IMR-90 (cell line): ENCODE measurements around the gene ITGA6. TPM values are rescaled to one million over a fixed set of nuclear protein-coding genes. Genes with fewer than 3 reads are reported as not detected.

Source experiments
- ATAC-seq: fragments of 200-7000 bp; cut with Tn5 transposase; 2 replicates; pipeline ENCODE4 v1.9.1; 2020; ENCODE audit warnings: low read depth, mild to moderate bottlenecking, moderate library complexity
- BruUV-seq: library from RNA; stranded (reverse); fragments of 400-500 nt; replicated peaks from 2 replicates; lab custom pipeline; 2021; lab: Mats Ljungman, UMichigan
- CTCF ChIA-PET: fragments of 300-600 bp; formaldehyde crosslinking; extraction: SDS; loops from one replicate; lab custom pipeline; 2021; ENCODE audit warnings: antibody characterized with exemption; lab: Yijun Ruan, JAX
- POLR2A ChIA-PET: fragments of 300-600 bp; sonication (Branson Sonifier 250); formaldehyde crosslinking; loops from one replicate; lab custom pipeline; 2022; ENCODE audit warnings: antibody characterized with exemption; ENCODE audit not compliant: unreplicated experiment; lab: Charles Lee
- DNase-seq: peaks from one replicate; pipeline ENCODE4 v3.0.0; 2013
- H2AFZ ChIP-seq: replicated peaks from 2 replicates; pipeline ENCODE3; 2013; ENCODE audit warnings: low read length, mild to moderate bottlenecking; ENCODE audit not compliant: poor library complexity
- H2AK5ac ChIP-seq: 2 replicates; pipeline ENCODE4 v1.6.1; 2013; ENCODE audit warnings: low read depth, low read length, inconsistent platforms
- H2AK9ac ChIP-seq: replicated peaks from 2 replicates; pipeline ENCODE3; 2013; ENCODE audit warnings: mild to moderate bottlenecking, low read depth, low read length, moderate library complexity; ENCODE audit not compliant: poor library complexity
- H2BK120ac ChIP-seq: 2 replicates; pipeline ENCODE4 v1.6.1; 2013; ENCODE audit warnings: low read depth, low read length, inconsistent platforms
- H2BK15ac ChIP-seq: 3 replicates; pipeline ENCODE4 v1.6.1; 2013; ENCODE audit warnings: low read depth, low read length, inconsistent platforms
- H2BK20ac ChIP-seq: 2 replicates; pipeline ENCODE4 v1.6.1; 2013; ENCODE audit warnings: low read depth, mild to moderate bottlenecking, inconsistent platforms, low read length, moderate library complexity
- H2BK5ac ChIP-seq: 2 replicates; pipeline ENCODE4 v1.6.1; 2013; ENCODE audit warnings: mild to moderate bottlenecking, low read depth, low read length, inconsistent platforms; ENCODE audit not compliant: poor library complexity, severe bottlenecking
- H3K14ac ChIP-seq: replicated peaks from 2 replicates; pipeline ENCODE4 v1.6.1; 2013; ENCODE audit warnings: low read depth, low read length, inconsistent platforms
- H3K18ac ChIP-seq: 2 replicates; pipeline ENCODE4 v1.6.1; 2013; ENCODE audit warnings: low read depth, low read length, control low read depth
- H3K23ac ChIP-seq: 2 replicates; pipeline ENCODE4 v1.6.1; 2013; ENCODE audit warnings: low read depth, low read length, inconsistent platforms
- H3K27ac ChIP-seq: 2 replicates; pipeline ENCODE4 v1.5.1; 2013; ENCODE audit warnings: mild to moderate bottlenecking, control low read depth, low read length; ENCODE audit not compliant: insufficient read depth
- H3K27me3 ChIP-seq: 2 replicates; pipeline ENCODE4 v1.6.1; 2013; ENCODE audit warnings: low read length; ENCODE audit not compliant: control insufficient read depth, insufficient read depth
- H3K36me3 ChIP-seq: 2 replicates; pipeline ENCODE4 v1.6.1; 2013; ENCODE audit warnings: low read length, mixed read lengths; ENCODE audit not compliant: control insufficient read depth, insufficient read depth
- H3K4ac ChIP-seq: 2 replicates; pipeline ENCODE4 v1.6.1; 2013; ENCODE audit warnings: low read depth, low read length, inconsistent platforms
- H3K4me1 ChIP-seq: 2 replicates; pipeline ENCODE4 v1.6.1; 2013; ENCODE audit warnings: low read length, mixed read lengths; ENCODE audit not compliant: control insufficient read depth, insufficient read depth
- H3K4me2 ChIP-seq: 2 replicates; pipeline ENCODE4 v1.6.1; 2013; ENCODE audit warnings: low read depth, mild to moderate bottlenecking, control low read depth, low read length, moderate library complexity
- H3K4me3 ChIP-seq: 2 replicates; pipeline ENCODE4 v1.5.1; 2013; ENCODE audit warnings: low read depth, mild to moderate bottlenecking, control low read depth, low read length, moderate library complexity; ENCODE audit not compliant: insufficient read depth
- H3K56ac ChIP-seq: 2 replicates; pipeline ENCODE4 v1.6.1; 2013; ENCODE audit warnings: low read length, inconsistent platforms; ENCODE audit not compliant: insufficient read depth; ENCODE audit errors: extremely low read depth
- H3K79me1 ChIP-seq, 2 experiments: 2 replicates each; pipeline ENCODE4 v1.6.1; 2013; ENCODE audit warnings: low read length in 2 of 2, inconsistent platforms in 1 of 2, low read depth in 1 of 2
- H3K9ac ChIP-seq: 2 replicates; pipeline ENCODE4 v1.6.1; 2013; ENCODE audit warnings: low read depth, low read length, control low read depth
- H3K9me1 ChIP-seq: 2 replicates; pipeline ENCODE4 v1.6.1; 2013; ENCODE audit warnings: low read length, inconsistent platforms; ENCODE audit not compliant: insufficient read depth
- H3K9me3 ChIP-seq: 2 replicates; pipeline ENCODE4 v1.6.1; 2013; ENCODE audit warnings: low read length; ENCODE audit not compliant: control insufficient read depth, insufficient read depth
- H4K20me1 ChIP-seq: 2 replicates; pipeline ENCODE4 v1.6.1; 2013; ENCODE audit warnings: low read length, inconsistent platforms; ENCODE audit not compliant: insufficient read depth
- H4K5ac ChIP-seq: 2 replicates; pipeline ENCODE4 v1.6.1; 2013; ENCODE audit warnings: mild to moderate bottlenecking, low read depth, low read length, control low read depth
- H4K8ac ChIP-seq, 2 experiments: 2 replicates each; pipeline ENCODE4 v1.6.1; 2013; ENCODE audit warnings: low read depth in 2 of 2, low read length in 2 of 2, control low read depth in 1 of 2, inconsistent platforms in 1 of 2
- H4K91ac ChIP-seq: 2 replicates; pipeline ENCODE4 v1.6.1; 2013; ENCODE audit warnings: low read depth, low read length, inconsistent platforms; ENCODE audit not compliant: insufficient read depth
- CHD1 ChIP-seq: IDR thresholded peaks from 2 replicates; pipeline ENCODE4 v1.6.1; 2012; ENCODE audit warnings: low read depth, low read length, improper control_type of control experiment
- FOS ChIP-seq: fragments of 150-350 bp; IDR thresholded peaks from 2 replicates; pipeline ENCODE4 v1.6.1; 2016; ENCODE audit warnings: low read depth, low read length
- WGBS, 2 experiments: methylation state at CpG; one replicate each; pipeline versions ENCODE4 v1.1.5 to v1.1.7; 2013; ENCODE audit warnings: missing lambda C conversion rate in 2 of 2; ENCODE audit not compliant: insufficient read length in 1 of 2; ENCODE audit errors: extremely low coverage in 2 of 2; 5-methylcytosine and 5-hydroxymethylcytosine counted together
- dilution Hi-C: fragments of 300-500 bp; cut with HindIII; formaldehyde crosslinking; loops from one replicate; pipeline ENCODE4 v1.14.3; 2018; ENCODE audit warnings: low sequenced_read_pairs; ENCODE audit not compliant: unreplicated experiment
- in situ Hi-C: fragments of 300-500 bp; cut with MboI; formaldehyde crosslinking; loops from 3 replicates; pipeline ENCODE4 v1.14.3; 2019; ENCODE audit warnings: low sequenced_read_pairs, inconsistent platforms, mixed read lengths
- intact Hi-C: fragments of 100-400 bp; cut with micrococcal nuclease; formaldehyde crosslinking; loops from 2 replicates; pipeline ENCODE4 v1.10.0; 2022
- polyA plus RNA-seq, 3 experiments: library from polyadenylated mRNA; depleted of rRNA; stranded (reverse); fragments of >200 nt; gene quantifications; 2 replicates each; pipeline ENCODE4 v1.2.3, GENCODE V29; 2012; ENCODE audit warnings: low replicate concordance in 1 of 3
- total RNA-seq: library from RNA; depleted of rRNA; stranded (reverse); fragments of >200 nt; gene quantifications from 2 replicates; pipeline ENCODE4 v1.2.3, GENCODE V29; 2012

ITGA6 gene
- total and polyA plus RNA-seq, 2 of the 4 experiments (the other 2 are of a cell fraction): 12.5 to 43.9 TPM

DNA sequence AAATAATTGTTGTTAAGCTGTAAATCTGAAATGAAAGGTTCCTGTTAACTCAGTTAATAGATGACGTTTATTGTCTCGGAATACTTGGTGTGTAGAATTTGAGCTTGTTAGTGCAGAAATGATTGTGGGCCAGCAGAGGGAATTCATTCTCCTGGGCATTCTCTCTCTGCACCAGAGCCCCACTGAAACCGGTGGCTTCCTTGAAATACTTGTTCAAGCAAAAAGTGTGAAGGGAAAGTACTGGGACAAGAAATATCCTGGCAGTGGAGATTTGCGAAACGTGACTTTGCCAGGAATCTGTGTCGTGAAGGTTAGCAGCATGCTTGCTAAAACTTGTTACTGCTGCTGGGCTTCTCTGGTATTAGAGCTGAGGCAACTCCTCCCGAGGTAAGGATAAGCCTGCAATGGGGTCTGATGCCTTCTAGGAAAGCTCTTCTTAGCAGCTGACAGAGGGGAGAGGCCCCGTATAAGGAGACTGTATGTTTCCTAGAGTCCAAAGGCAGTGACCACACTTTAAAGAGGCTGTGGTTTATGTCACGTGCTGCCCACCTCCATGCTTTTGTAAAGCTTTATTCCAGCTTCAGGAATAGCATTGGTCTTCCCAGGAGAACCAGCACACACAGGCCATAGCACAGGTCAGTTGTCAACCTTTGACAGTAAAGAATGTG lies 2.0 kb downstream of the ITGA6 start (continued):
- no peak for TF ChIP-seq FOS

DNA sequence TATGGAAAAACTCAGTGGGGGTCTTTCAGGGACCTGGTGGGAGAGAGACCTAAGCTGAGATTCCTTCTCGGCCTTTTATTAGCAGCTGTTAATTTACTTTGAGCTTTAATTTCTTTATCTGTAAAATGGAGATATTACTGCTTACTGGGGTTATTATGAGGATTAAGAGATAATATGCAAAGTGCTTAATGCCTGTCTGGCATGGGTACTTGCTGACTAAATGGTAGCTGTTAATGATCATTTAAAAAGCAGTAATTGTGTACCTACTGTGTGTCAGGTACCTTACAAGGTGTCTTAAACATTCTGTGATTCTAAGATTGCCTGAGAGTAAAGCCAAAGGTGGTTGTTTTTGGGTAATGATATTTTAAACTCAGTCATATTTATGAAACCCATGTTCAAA lies 2.6 kb downstream of the ITGA6 start:
- no peak overlapping the region for H2BK120ac ChIP-seq
- peak overlapping the region; percentile 28; the same call in 1 of the 2 replicates for H3K23ac ChIP-seq
- no peak overlapping the region for H2BK20ac ChIP-seq
- no peak for DNase-seq
- no peak overlapping the region for H3K4me2 ChIP-seq
- no peak for TF ChIP-seq CHD1
- peaks cover 2% of the 10 kb centered on the region; the same call in 1 of the 2 replicates for H3K9me1 ChIP-seq
- H3K18ac ChIP-seq: no peak overlapping the region
- no peak overlapping the region for H4K91ac ChIP-seq
- H4K5ac ChIP-seq: no peak overlapping the region
- no peak for ATAC-seq
- no peak overlapping the region for H4K8ac ChIP-seq
- no peak overlapping the region for H2AFZ ChIP-seq
- no peak overlapping the region for H2BK15ac ChIP-seq
- WGBS, 2 experiments: no CpG with 5 or more reads among the region's 1 CpG
- no peaks in the 10 kb centered on the region for H3K9me3 ChIP-seq
- no peak overlapping the region for H3K4ac ChIP-seq
- peaks cover 5% of the 10 kb centered on the region; the same call in 1 of the 2 replicates for H3K27me3 ChIP-seq
- CTCF ChIA-PET: interaction anchor here (1.1 kb wide), 1 partner anchor 32 kb away, joined by 6 read pairs; no protein-coding TSS in a partner anchor
- H2AK5ac ChIP-seq: no peak overlapping the region
- BruUV-seq: no TSS peak
- no peak overlapping the region for H3K9ac ChIP-seq
- no peak overlapping the region for H2AK9ac ChIP-seq
- peaks cover 25 to 49% of the 10 kb centered on the region in 2 experiments for H3K79me1 ChIP-seq
- no peak overlapping the region for H3K27ac ChIP-seq
- in situ Hi-C loops (no loop called here), dilution Hi-C loops (no loop called here), intact Hi-C loops (no loop called here)
- H4K20me1 ChIP-seq: no peaks in the 10 kb centered on the region
- no peak overlapping the region for H3K56ac ChIP-seq
- H3K4me3 ChIP-seq: no peak overlapping the region
- H3K4me1 ChIP-seq: peaks cover 7% of the 10 kb centered on the region
- POLR2A ChIA-PET: no interaction called here
- no peak overlapping the region for H2BK5ac ChIP-seq
- no peaks in the 10 kb centered on the region for H3K36me3 ChIP-seq
- no peak overlapping the region for H3K14ac ChIP-seq
